Smooth muscle cell (in vitro differentiated cells): ENCODE results near the gene KRT73. TPM values are rescaled to one million over a fixed set of nuclear protein-coding genes. Genes with fewer than 3 reads are reported as not detected.

Experiments
- DNase-seq: peaks from one replicate; lab custom pipeline; 2025; ENCODE audit not compliant: unreplicated experiment; lab: John Stamatoyannopoulos, UW
- H2AFZ ChIP-seq: fragments of 200-600 bp; sonication (generic); 2 replicates; pipeline ENCODE4 v1.6.0; 2016; ENCODE audit warnings: antibody characterized with exemption, low read depth, mild to moderate bottlenecking
- H3F3A ChIP-seq: fragments of 200-600 bp; sonication (generic); 2 replicates; pipeline ENCODE4 v1.6.0; 2017; ENCODE audit warnings: antibody characterized with exemption, low read depth
- H3K27ac ChIP-seq: fragments of 200-600 bp; sonication (generic); 2 replicates; pipeline ENCODE4 v1.5.1; 2016; ENCODE audit warnings: low read depth, mild to moderate bottlenecking
- H3K27me3 ChIP-seq: fragments of 200-600 bp; sonication (generic); 2 replicates; pipeline ENCODE4 v1.6.1; 2016; ENCODE audit warnings: low read depth, mild to moderate bottlenecking
- H3K36me3 ChIP-seq: fragments of 200-600 bp; sonication (generic); 2 replicates; pipeline ENCODE4 v1.5.1; 2016; ENCODE audit warnings: low read depth
- H3K4me1 ChIP-seq: fragments of 200-600 bp; sonication (generic); 2 replicates; pipeline ENCODE4 v1.5.1; 2016; ENCODE audit warnings: low read depth
- H3K4me2 ChIP-seq: fragments of 200-600 bp; sonication (generic); 2 replicates; pipeline ENCODE4 v1.6.0; 2016; ENCODE audit warnings: mild to moderate bottlenecking
- H3K4me3 ChIP-seq: fragments of 200-600 bp; sonication (generic); 2 replicates; pipeline ENCODE4 v1.5.1; 2016; ENCODE audit warnings: mild to moderate bottlenecking
- H3K79me2 ChIP-seq: fragments of 200-600 bp; sonication (generic); 2 replicates; pipeline ENCODE4 v1.6.0; 2016; ENCODE audit warnings: low read depth, mild to moderate bottlenecking
- H3K9ac ChIP-seq: fragments of 200-600 bp; sonication (generic); 2 replicates; pipeline ENCODE4 v1.6.0; 2016; ENCODE audit warnings: low read depth
- H3K9me3 ChIP-seq: fragments of 200-600 bp; sonication (generic); replicated peaks from 2 replicates; pipeline ENCODE4 v1.5.1; 2016; ENCODE audit warnings: low read depth
- H4K20me1 ChIP-seq: fragments of 200-600 bp; sonication (generic); 2 replicates; pipeline ENCODE4 v1.6.0; 2016; ENCODE audit warnings: low read depth
- WGBS: methylation state at CpG from one replicate; pipeline ENCODE4 v1.1.7; 2016; ENCODE audit warnings: low lambda C conversion rate; 5-methylcytosine and 5-hydroxymethylcytosine counted together
- polyA plus RNA-seq: library from polyadenylated mRNA; unstranded; fragments of >200 nt; fragmentation: Nextera tagmentation; extraction: Ambion mirVana; gene quantifications from 2 replicates; pipeline ENCODE4 v1.2.1, GENCODE V29; 2016
- total RNA-seq: library from RNA; depleted of rRNA; stranded (reverse); fragments of >200 nt; gene quantifications from 2 replicates; pipeline ENCODE4 v1.2.3, GENCODE V29; 2014
- TF ChIP-seq, protein P1 (sequence below): fragments of 200-600 bp; sonication (generic); IDR thresholded peaks from 2 replicates; pipeline ENCODE4 v1.5.1; 2017; ENCODE audit warnings: borderline replicate concordance, mild to moderate bottlenecking, antibody characterized with exemption; ENCODE audit not compliant: insufficient read depth, poor library complexity, severe bottlenecking

The KRT73 gene
- total and polyA plus RNA-seq, 2 experiments from 2014 or later, result not detected

DNA sequence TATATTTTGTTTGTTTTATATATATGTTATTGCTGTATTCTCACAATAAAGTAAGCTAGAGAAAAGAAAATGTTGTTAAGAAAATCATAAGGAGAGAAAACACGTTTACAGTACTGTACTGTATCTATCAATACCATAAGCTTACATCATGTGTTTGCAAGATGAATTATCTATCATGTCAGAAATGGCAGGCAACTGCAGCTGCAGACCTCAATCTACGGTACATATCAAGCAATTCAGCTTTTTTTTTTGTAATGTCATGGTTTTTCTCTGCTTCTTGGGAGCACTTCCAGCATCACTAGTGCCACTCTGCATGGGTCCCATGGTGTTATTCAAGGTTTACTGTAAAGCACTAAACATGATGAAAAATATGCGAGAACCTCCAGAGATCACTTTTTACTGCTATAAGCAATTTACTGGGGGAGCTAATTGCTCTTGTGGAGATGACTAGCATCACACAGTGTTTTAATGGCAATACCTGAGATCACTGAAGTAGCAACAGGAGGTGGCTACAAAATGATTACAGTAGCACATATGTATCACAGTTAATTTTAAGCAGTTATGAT, 42.7 kb upstream of the KRT73 start:
- H3K36me3 ChIP-seq, result no peaks in the 10 kb centered on the region
- no peak overlapping the region for H3K4me3 ChIP-seq
- WGBS, result 83% methylated on average over 3 of the region's 3 CpGs
- TF ChIP-seq, protein P1, sequence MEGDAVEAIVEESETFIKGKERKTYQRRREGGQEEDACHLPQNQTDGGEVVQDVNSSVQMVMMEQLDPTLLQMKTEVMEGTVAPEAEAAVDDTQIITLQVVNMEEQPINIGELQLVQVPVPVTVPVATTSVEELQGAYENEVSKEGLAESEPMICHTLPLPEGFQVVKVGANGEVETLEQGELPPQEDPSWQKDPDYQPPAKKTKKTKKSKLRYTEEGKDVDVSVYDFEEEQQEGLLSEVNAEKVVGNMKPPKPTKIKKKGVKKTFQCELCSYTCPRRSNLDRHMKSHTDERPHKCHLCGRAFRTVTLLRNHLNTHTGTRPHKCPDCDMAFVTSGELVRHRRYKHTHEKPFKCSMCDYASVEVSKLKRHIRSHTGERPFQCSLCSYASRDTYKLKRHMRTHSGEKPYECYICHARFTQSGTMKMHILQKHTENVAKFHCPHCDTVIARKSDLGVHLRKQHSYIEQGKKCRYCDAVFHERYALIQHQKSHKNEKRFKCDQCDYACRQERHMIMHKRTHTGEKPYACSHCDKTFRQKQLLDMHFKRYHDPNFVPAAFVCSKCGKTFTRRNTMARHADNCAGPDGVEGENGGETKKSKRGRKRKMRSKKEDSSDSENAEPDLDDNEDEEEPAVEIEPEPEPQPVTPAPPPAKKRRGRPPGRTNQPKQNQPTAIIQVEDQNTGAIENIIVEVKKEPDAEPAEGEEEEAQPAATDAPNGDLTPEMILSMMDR, result no peak
- no peak overlapping the region for H2AFZ ChIP-seq
- no peaks in the 10 kb centered on the region for H3F3A ChIP-seq
- no peak for DNase-seq
- H3K27me3 ChIP-seq, result peaks cover 63% of the 10 kb centered on the region
- no peak overlapping the region for H3K27ac ChIP-seq
- no peaks in the 10 kb centered on the region for H3K4me1 ChIP-seq
- H3K79me2 ChIP-seq, result no peaks in the 10 kb centered on the region
- no peak overlapping the region for H3K4me2 ChIP-seq
- H3K9ac ChIP-seq, result no peak overlapping the region
- H3K9me3 ChIP-seq, result no peaks in the 10 kb centered on the region
- no peaks in the 10 kb centered on the region for H4K20me1 ChIP-seq

DNA sequence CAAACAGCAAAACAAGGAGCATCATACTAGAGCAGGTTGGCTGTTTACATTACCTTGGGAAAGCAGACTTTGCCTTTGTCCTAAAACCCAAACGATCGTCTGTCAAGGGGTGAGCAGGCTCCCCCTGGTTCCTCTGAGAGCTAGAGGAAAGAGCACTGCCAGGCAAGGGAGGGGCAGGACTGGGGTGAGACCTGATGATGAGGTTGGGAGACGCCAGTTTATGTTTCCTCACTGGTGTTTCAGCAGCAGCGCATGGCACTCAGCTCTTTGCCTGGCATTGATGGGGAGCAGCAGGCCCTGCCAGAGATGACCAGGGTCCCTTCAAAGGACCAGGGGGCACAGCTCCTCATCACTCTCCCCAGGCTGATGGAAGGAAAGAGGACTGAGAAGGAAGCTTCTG, 41.6 kb upstream of the KRT73 start:
- Histone ChIP-seq H4K20me1 (no peaks in the 10 kb centered on the region), H2AFZ (no peak overlapping the region), H3K9ac (no peak overlapping the region), H3K27me3 (peaks cover 59% of the 10 kb centered on the region), H3K9me3 (no peaks in the 10 kb centered on the region), H3K4me2 (no peak overlapping the region), H3K4me1 (no peaks in the 10 kb centered on the region), H3K79me2 (no peaks in the 10 kb centered on the region), H3F3A (no peaks in the 10 kb centered on the region), H3K27ac (no peak overlapping the region), H3K36me3 (no peaks in the 10 kb centered on the region), H3K4me3 (no peak overlapping the region)
- TF ChIP-seq, protein P1, result no peak
- 92% methylated on average over 4 of the region's 4 CpGs for WGBS
- no peak for DNase-seq

DNA sequence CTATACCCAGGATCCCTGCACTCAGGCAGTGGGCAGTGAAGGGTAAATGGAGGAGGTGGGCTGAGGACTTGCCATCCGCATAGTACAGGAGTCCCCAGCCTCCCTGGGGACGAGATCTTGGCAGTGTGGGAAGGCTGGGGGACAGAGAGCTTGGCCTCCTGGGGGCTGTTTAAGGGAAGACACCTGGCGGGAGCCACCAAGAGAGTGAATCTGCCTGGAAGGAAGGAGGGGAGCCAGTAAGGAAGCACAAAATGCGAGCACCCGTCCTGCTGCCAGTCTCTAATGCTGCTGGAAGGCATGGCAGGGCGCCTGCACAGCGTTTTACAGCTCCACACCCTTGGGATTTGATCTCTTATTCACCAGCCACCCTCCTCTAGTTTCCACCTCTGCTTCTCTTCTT, 41.0 kb upstream of the KRT73 start:
- H3K36me3 ChIP-seq, result no peaks in the 10 kb centered on the region
- no peaks in the 10 kb centered on the region for H4K20me1 ChIP-seq
- no peak overlapping the region for H3K9ac ChIP-seq
- H3K4me2 ChIP-seq, result no peak overlapping the region
- no peaks in the 10 kb centered on the region for H3K4me1 ChIP-seq
- H3F3A ChIP-seq, result no peaks in the 10 kb centered on the region
- H3K4me3 ChIP-seq, result no peak overlapping the region
- DNase-seq, result no peak
- H3K27me3 ChIP-seq, result peaks cover 59% of the 10 kb centered on the region
- 84% methylated on average over 7 of the region's 7 CpGs for WGBS
- no peak overlapping the region for H2AFZ ChIP-seq
- TF ChIP-seq, protein P1, result no peak
- H3K27ac ChIP-seq, result no peak overlapping the region
- no peaks in the 10 kb centered on the region for H3K9me3 ChIP-seq
- H3K79me2 ChIP-seq, result no peaks in the 10 kb centered on the region

DNA sequence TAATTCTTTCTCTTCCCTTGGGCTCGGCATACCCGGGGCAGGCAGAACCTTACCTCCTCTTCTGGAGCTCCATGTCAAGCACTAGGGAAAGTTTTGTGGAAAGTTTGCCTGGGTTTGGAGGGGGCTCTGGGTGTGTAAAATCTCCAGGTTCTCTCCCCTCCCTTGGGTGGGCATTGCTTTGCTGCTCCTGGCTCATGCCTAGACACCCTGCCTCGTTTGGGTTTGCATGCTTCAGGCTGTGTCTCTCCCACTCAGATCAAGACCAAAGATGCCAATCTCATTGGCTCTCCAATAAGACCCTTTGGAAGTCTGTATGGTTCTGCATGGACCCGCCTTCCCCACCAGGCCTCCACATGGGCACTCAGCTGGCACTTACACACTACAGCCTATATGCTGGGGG, 39.8 kb upstream of the KRT73 start:
- TF ChIP-seq, protein P1, result no peak
- Histone ChIP-seq H4K20me1 (no peaks in the 10 kb centered on the region), H3K36me3 (no peaks in the 10 kb centered on the region), H3K27ac (no peak overlapping the region), H3K4me1 (no peaks in the 10 kb centered on the region), H2AFZ (no peak overlapping the region), H3K27me3 (peaks cover 61% of the 10 kb centered on the region), H3K79me2 (no peaks in the 10 kb centered on the region), H3K9ac (no peak overlapping the region), H3F3A (no peaks in the 10 kb centered on the region), H3K4me3 (no peak overlapping the region), H3K9me3 (no peaks in the 10 kb centered on the region), H3K4me2 (no peak overlapping the region)
- WGBS, result 94% methylated on average over 4 of the region's 4 CpGs
- DNase-seq, result no peak
